ENCODE data around the gene AQP12B. TPM values are rescaled to one million over a fixed set of nuclear protein-coding genes. Genes with fewer than 3 reads are reported as not detected.

The AQP12B gene
- total RNA-seq, 3 donors from 2014 or later, result 0.16 to 10.0 (median 3.9) TPM

DNA sequence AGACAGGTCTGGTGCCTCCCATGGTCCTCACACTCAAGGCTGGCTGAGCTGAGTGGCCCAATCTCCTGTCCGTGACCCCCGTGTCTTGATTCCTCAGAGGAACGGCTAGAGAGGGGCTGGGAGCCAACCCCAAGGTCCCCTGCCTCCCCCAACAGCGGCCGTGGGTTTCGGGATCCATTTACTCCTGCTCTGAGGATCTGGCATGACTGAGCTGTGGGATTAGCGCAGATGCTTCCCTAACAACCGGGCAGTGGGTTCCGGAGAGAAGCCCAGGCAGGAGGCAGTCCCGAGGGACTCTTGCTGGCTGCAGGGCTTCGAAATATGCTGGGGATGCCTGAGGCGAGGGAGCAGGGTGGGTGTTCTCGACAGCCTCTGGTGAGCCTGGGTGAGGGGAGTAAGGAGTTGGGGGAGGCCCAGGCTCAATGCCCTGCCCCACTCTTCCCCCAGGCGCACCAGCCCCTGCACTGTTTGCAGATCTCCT lies 38.5 kb downstream of the AQP12B start:
- no peak for ATAC-seq
- Histone ChIP-seq H3K4me3 (no peak overlapping the region), H3K4me1 (ENCODE audit: low read depth) (no peaks in the 10 kb centered on the region), H3K9me3 (no peaks in the 10 kb centered on the region), H3K36me3 (ENCODE audit: low read depth) (no peaks in the 10 kb centered on the region)
- intact Hi-C loops (cut with DNase I, micrococcal nuclease), result no loop called here
- no peak for DNase-seq
- TF ChIP-seq, protein P1, sequence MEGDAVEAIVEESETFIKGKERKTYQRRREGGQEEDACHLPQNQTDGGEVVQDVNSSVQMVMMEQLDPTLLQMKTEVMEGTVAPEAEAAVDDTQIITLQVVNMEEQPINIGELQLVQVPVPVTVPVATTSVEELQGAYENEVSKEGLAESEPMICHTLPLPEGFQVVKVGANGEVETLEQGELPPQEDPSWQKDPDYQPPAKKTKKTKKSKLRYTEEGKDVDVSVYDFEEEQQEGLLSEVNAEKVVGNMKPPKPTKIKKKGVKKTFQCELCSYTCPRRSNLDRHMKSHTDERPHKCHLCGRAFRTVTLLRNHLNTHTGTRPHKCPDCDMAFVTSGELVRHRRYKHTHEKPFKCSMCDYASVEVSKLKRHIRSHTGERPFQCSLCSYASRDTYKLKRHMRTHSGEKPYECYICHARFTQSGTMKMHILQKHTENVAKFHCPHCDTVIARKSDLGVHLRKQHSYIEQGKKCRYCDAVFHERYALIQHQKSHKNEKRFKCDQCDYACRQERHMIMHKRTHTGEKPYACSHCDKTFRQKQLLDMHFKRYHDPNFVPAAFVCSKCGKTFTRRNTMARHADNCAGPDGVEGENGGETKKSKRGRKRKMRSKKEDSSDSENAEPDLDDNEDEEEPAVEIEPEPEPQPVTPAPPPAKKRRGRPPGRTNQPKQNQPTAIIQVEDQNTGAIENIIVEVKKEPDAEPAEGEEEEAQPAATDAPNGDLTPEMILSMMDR (IDR thresholded peaks at IDR 0.05), result no peak

- no peaks in the 10 kb centered on the region for H3K9me3 ChIP-seq
- ATAC-seq (no peak), DNase-seq (no peak)
- intact Hi-C loops (cut with DNase I, micrococcal nuclease), result no loop called here
- H3K4me1 ChIP-seq (ENCODE audit: low read depth), result no peaks in the 10 kb centered on the region
- TF ChIP-seq, protein P1 (IDR thresholded peaks at IDR 0.05), result no peak
- no peak overlapping the region for H3K4me3 ChIP-seq
- no peaks in the 10 kb centered on the region for H3K36me3 ChIP-seq (ENCODE audit: low read depth)
Observed at GRCh38 chr2:240643811-240644150, 38.9 kb downstream of the AQP12B start.

- H3K36me3 ChIP-seq (ENCODE audit: low read depth), result no peaks in the 10 kb centered on the region
- ATAC-seq (no peak), DNase-seq (no peak)
- intact Hi-C loops (cut with DNase I, micrococcal nuclease), result no loop called here
- no peaks in the 10 kb centered on the region for H3K4me1 ChIP-seq (ENCODE audit: low read depth)
- H3K4me3 ChIP-seq, result no peak overlapping the region
- TF ChIP-seq, protein P1 (IDR thresholded peaks at IDR 0.05), result no peak
- no peaks in the 10 kb centered on the region for H3K9me3 ChIP-seq
Observed at GRCh38 chr2:240643093-240643810, 39.4 kb downstream of the AQP12B start.

DNA sequence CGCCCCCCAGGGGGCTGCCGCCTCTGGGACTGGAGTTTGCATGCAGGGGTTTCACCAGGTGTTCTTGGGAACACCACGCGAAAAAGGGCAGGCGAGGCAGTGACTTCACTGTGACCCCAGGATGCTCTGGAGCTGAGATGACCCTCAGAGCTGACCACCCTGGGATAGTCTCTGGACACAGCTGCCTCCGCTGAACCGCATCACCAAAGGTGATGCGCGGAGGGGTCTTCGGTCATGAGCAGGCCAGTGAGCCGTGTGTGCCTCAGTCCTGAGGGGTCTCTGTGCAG lies 39.9 kb downstream of the AQP12B start:
- TF ChIP-seq, protein P1 (IDR thresholded peaks at IDR 0.05), result no peak
- DNase-seq, result peak in 1 of 3 donors; percentile 9
- intact Hi-C loops (cut with DNase I, micrococcal nuclease), result no loop called here
- H3K36me3 ChIP-seq (ENCODE audit: low read depth), result no peaks in the 10 kb centered on the region
- no peak overlapping the region for H3K4me3 ChIP-seq
- ATAC-seq, result no peak
- H3K4me1 ChIP-seq (ENCODE audit: low read depth), result no peaks in the 10 kb centered on the region
- H3K9me3 ChIP-seq, result no peaks in the 10 kb centered on the region

DNA sequence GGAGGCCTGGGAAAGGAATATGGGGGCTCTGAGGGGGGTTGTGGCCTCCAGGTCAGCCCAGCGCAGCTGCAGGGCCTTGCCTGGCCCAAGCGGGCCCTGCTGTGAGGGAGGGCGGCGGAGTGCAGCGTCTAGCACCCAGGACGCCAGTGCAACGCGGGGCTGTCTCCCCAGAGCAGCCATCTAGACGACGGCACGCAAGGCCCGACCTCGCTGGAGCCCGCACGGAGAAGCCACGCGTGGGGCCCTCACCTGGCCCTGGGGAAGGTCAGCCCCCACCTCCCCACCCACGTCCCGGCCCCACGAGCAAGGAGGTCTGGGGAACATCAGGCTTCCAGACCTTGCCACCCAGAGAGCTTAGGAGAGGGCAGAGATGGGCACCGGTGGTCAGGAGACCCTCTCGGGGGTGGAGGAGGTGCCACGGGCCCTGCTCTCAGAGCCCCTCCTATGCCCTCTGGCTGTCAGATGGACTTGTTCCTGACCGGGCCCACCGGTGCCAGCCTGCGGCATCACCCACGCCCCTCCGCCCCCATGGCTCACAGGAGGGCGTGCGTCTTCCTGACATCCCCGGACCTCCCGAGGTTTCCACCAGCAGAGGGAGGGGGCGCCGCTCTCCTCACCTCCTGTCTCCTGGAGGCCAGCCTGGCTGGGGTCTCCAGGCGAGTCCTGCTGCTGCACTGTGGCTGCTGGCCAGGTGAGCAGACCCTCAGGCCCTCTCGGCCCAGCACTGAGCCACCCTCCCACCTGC lies 40.5 kb downstream of the AQP12B start:
- Histone ChIP-seq H3K36me3 (ENCODE audit: low read depth) (no peaks in the 10 kb centered on the region), H3K4me1 (ENCODE audit: low read depth) (no peaks in the 10 kb centered on the region), H3K9me3 (no peaks in the 10 kb centered on the region), H3K4me3 (no peak overlapping the region)
- peak in 2 of 3 donors; percentile 19 to 42 for DNase-seq
- TF ChIP-seq, protein P1 (IDR thresholded peaks at IDR 0.05), result no peak
- no peak for ATAC-seq
- intact Hi-C loops (cut with DNase I, micrococcal nuclease), result no loop called here

Data from mucosa of descending colon (tissue), 3 donors.